Left ventricle myocardium inferior (tissue), 1 donor: ENCODE data around the gene RGPD8. TPM values are rescaled to one million over a fixed set of nuclear protein-coding genes. Genes with fewer than 3 reads are reported as not detected.

Experiments used
- DNase-seq: peaks from one replicate; pipeline ENCODE4 v3.0.0-alpha.2; 2020
- H3K27ac ChIP-seq: fragments of 200-600 bp; replicated peaks from 2 replicates; pipeline ENCODE4 v1.8.0; 2021
- H3K27me3 ChIP-seq: fragments of 200-600 bp; 2 replicates; pipeline ENCODE4 v1.8.0; 2021; ENCODE audit warnings: low read depth
- H3K36me3 ChIP-seq: fragments of 200-600 bp; 2 replicates; pipeline ENCODE4 v1.8.0; 2021
- H3K4me1 ChIP-seq: fragments of 200-600 bp; 2 replicates; pipeline ENCODE4 v1.8.0; 2021
- H3K4me3 ChIP-seq: fragments of 200-600 bp; 2 replicates; pipeline ENCODE4 v1.8.0; 2021; ENCODE audit warnings: mild to moderate bottlenecking, moderate library complexity
- H3K9me3 ChIP-seq: fragments of 200-600 bp; replicated peaks from 2 replicates; pipeline ENCODE4 v1.8.0; 2021
- CTCF ChIP-seq: fragments of 200-600 bp; IDR thresholded peaks from 2 replicates; pipeline ENCODE4 v1.8.0; 2021; ENCODE audit warnings: antibody characterized with exemption, mild to moderate bottlenecking, borderline replicate concordance
- intact Hi-C: fragments of 100-400 bp; cut with micrococcal nuclease; formaldehyde crosslinking; loops from one replicate; pipeline ENCODE4 v1.11.0; 2022
- total RNA-seq: library from RNA; stranded (reverse); fragmentation: NEBNext Ultra II Directional; extraction: Animal tissue kit (Norgen Biotek cat#: 25700); gene quantifications from one replicate; pipeline ENCODE4 v1.2.1, GENCODE V29; 2021
- donor health status: DM: no; HTN: yes; CAD: no; lungs with severe emphysema.

RGPD8 gene
- total RNA-seq, 1 donor from 2014 or later, result 4.1 TPM

DNA sequence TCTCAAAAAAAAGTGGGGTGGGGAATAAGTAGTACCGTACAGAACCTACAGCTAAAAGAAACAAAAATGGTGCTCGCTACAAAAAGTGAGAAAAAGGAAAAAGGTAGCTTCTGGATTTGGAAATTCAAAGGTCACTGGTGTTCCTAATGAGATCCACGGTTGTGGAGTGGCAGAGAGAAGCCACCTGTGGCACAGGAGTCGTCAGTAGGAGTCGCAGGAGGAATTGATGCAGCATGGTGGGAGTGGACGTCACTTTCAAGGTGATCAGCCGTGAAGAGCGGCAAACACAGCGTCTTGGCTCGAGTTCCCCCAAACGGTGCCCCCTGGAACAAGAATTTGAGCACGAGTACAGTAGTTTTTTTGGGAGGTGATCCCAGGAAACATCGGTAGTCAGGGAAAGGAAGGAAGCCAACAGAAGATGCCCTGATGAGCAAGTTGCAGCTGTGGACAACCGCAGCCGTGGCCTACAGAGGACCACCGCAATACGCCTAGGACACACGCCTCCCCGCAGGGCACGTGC is 47.1 kb upstream of the RGPD8 start:
- Histone ChIP-seq H3K4me3 (peak overlapping the region; percentile 88), H3K9me3 (no peaks in the 10 kb centered on the region), H3K4me1 (peaks cover 44% of the 10 kb centered on the region), H3K27ac (peak overlapping the region; percentile 94), H3K27me3 (no peaks in the 10 kb centered on the region), H3K36me3 (no peaks in the 10 kb centered on the region)
- no peak for TF ChIP-seq CTCF
- intact Hi-C loops, result no loop called here
- DNase-seq, result no peak

DNA sequence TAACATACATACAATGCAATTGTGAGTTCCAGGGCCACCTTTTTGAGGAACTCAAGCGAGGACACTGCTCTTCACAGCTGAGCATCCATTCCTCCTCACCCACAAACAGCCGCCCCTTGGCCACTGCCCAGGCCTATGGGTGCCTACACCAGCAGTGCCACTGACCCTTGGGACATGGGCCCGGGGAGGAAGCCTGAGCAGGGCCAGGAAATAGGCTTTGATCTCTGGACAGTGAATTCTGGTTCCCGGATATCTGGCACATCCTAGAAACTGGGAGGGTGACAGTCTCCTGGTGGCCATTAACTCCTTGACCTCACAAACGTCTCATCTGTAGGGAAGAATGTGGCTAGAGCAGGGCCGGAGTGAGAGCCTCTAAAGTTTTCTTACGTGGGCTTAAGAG is 43.0 kb upstream of the RGPD8 start:
- TF ChIP-seq CTCF, result no peak
- H3K4me3 ChIP-seq, result no peak overlapping the region

DNA sequence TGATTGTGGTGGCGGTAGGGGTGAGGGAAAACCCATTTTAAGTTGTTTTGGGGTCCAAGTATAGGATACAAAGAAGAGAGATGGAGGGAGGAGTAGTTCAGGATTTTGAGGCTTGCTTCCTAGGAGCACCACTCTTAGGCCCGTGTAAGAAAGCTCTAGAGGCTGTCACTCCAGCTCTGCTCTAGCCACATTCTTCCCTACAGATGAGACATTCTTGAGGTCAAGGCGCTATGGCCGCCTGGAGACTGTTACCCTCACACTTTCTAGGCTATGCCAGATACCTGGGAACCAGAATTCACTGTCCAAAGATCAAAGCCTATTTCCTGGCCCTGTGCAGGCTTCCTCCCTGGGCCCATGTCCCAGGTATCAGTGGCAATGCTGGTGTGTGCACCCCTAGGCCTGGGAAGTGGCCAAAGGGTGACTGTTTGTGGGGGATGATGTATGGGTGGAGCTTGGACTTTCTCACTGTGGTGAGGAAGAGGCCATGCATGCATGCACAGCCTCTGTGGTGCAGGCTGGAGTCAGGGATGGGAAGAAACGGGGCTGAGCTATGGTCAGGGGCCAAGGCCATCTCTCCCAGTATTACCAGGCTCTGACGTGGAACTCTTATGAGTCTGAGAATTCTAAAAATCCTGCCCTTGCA is 41.5 kb upstream of the RGPD8 start:
- DNase-seq, result no peak
- Histone ChIP-seq H3K9me3 (no peaks in the 10 kb centered on the region), H3K27ac (no peak overlapping the region), H3K36me3 (no peaks in the 10 kb centered on the region), H3K27me3 (no peaks in the 10 kb centered on the region), H3K4me1 (no peaks in the 10 kb centered on the region), H3K4me3 (no peak overlapping the region)
- intact Hi-C loops, result no loop called here
- no peak for TF ChIP-seq CTCF

More for the DNA sequence above, 43.0 kb upstream of the RGPD8 start:
- Histone ChIP-seq H3K27me3 (no peaks in the 10 kb centered on the region), H3K4me1 (peaks cover 11% of the 10 kb centered on the region), H3K27ac (no peak overlapping the region), H3K36me3 (no peaks in the 10 kb centered on the region), H3K9me3 (no peaks in the 10 kb centered on the region)
- intact Hi-C loops, result no loop called here
- no peak for DNase-seq

GRCh38 chr2:112472547-112473263 is 39.3 kb upstream of the RGPD8 start:
- intact Hi-C loops, result no loop called here
- H3K36me3 ChIP-seq, result no peaks in the 10 kb centered on the region

DNA sequence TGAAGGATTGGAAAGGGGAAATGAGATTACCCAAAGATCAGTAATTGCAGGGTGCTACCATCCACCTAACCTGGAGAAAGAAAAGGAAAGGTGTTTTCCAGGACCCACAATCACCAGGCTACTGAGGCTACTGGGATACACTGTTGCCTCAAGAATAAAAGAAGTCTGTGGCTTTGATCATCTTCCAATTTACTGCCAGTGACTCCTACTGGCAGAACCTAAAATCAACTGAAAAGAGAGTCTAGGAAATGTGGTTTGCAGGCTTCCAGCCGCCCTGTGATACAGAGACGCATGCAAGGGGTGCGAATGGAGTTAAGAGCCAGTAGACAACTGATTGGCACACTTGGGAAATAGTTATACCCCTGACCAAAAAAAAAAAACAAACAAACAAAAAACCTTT is 31.9 kb upstream of the RGPD8 start:
- no peaks in the 10 kb centered on the region for H3K4me1 ChIP-seq
- H3K27me3 ChIP-seq, result peaks cover 16% of the 10 kb centered on the region
- no peak overlapping the region for H3K27ac ChIP-seq
- peaks cover 14% of the 10 kb centered on the region for H3K9me3 ChIP-seq
- peak; percentile 8 for TF ChIP-seq CTCF
- H3K36me3 ChIP-seq, result no peaks in the 10 kb centered on the region
- intact Hi-C loops, result no loop called here
- H3K4me3 ChIP-seq, result no peak overlapping the region
- no peak for DNase-seq

More at GRCh38 chr2:112472547-112473263, 39.3 kb upstream of the RGPD8 start:
- Histone ChIP-seq H3K27ac (no peak overlapping the region), H3K4me1 (no peaks in the 10 kb centered on the region), H3K27me3 (no peaks in the 10 kb centered on the region), H3K9me3 (peaks cover 9% of the 10 kb centered on the region), H3K4me3 (no peak overlapping the region)
- TF ChIP-seq CTCF, result no peak
- no peak for DNase-seq
